SK-N-SH (cell line): ENCODE data around the gene SLC47A1. TPM values are rescaled to one million over a fixed set of nuclear protein-coding genes. Genes with fewer than 3 reads are reported as not detected.
"Not testable (repeated sequence)": the region's sequence is repeated elsewhere in the genome, so short reads cannot be mapped to it uniquely, and the experiment has no call there.

Experiments
- CTCF ChIA-PET: fragments of 300-600, 350-600 bp; formaldehyde crosslinking; extraction: SDS; loops from one replicate; lab custom pipeline; 2021; lab: Yijun Ruan, JAX
- POLR2A ChIA-PET: fragments of 350-600 bp; sonication (Branson Sonifier 250); formaldehyde crosslinking; extraction: SDS; loops from one replicate; lab custom pipeline; 2020; ENCODE audit warnings: antibody characterized with exemption, inconsistent platforms; lab: Yijun Ruan, JAX
- DNase-seq: peaks from one replicate; pipeline ENCODE4 v3.0.0; 2012
- H2AFZ ChIP-seq: fragments of 200-600 bp; sonication (generic); 2 replicates; pipeline ENCODE4 v1.8.1; 2016; ENCODE audit warnings: antibody characterized with exemption, mild to moderate bottlenecking, low read depth
- H3F3A ChIP-seq: fragments of 200-600 bp; sonication (generic); replicated peaks from 2 replicates; pipeline ENCODE3; 2016; ENCODE audit warnings: antibody characterized with exemption, mild to moderate bottlenecking; ENCODE audit not compliant: insufficient read depth
- H3K27ac ChIP-seq, 2 experiments: fragments of 200-500 bp in 1 of 2; fragments of 200-600 bp in 1 of 2; sonication (Bioruptor generic) in 1 of 2; sonication (generic), shearing (Covaris generic) in 1 of 2; 2 replicates each; pipeline versions ENCODE4 v1.5.1 to v1.6.1; 2014 to 2016; ENCODE audit warnings: low read depth in 2 of 2, inconsistent platforms in 1 of 2, low read length in 1 of 2, mild to moderate bottlenecking in 1 of 2, mixed read lengths in 1 of 2
- H3K27me3 ChIP-seq: fragments of 200-600 bp; sonication (generic), shearing (Covaris generic); 2 replicates; pipeline ENCODE4 v1.6.1; 2016; ENCODE audit warnings: mixed run types; ENCODE audit not compliant: insufficient read depth
- H3K36me3 ChIP-seq, 2 experiments: fragments of 200-500 bp in 1 of 2; fragments of 200-600 bp in 1 of 2; sonication (Bioruptor generic) in 1 of 2; sonication (generic) in 1 of 2; replicated peaks in 1 of 2; 2 replicates each; pipeline versions ENCODE3 to v1.5.1; 2014 to 2016; ENCODE audit warnings: low read length in 1 of 2, mild to moderate bottlenecking in 1 of 2; ENCODE audit not compliant: insufficient read depth in 2 of 2, control insufficient read depth in 1 of 2
- H3K4me1 ChIP-seq, 2 experiments: fragments of 200-500 bp in 1 of 2; fragments of 200-600 bp in 1 of 2; sonication (Bioruptor generic) in 1 of 2; sonication (generic), shearing (Covaris generic) in 1 of 2; 2 replicates each; pipeline versions ENCODE4 v1.5.1 to v1.6.1; 2014 to 2016; ENCODE audit warnings: low read depth in 1 of 2, low read length in 1 of 2, mixed run types in 1 of 2; ENCODE audit not compliant: insufficient read depth in 2 of 2, control insufficient read depth in 1 of 2
- H3K4me2 ChIP-seq: fragments of 200-600 bp; sonication (generic), shearing (Covaris generic); 2 replicates; pipeline ENCODE4 v1.6.1; 2017; ENCODE audit warnings: mixed run types
- H3K4me3 ChIP-seq, 2 experiments: fragments of 200-500 bp in 1 of 2; fragments of 200-600 bp in 1 of 2; sonication (Bioruptor generic) in 1 of 2; sonication (generic), shearing (Covaris generic) in 1 of 2; 2 replicates each; pipeline versions ENCODE4 v1.5.1 to v1.8.1; 2014 to 2016; ENCODE audit warnings: low read depth in 2 of 2, inconsistent platforms in 1 of 2, low read length in 1 of 2, mild to moderate bottlenecking in 1 of 2, mixed read lengths in 1 of 2, moderate library complexity in 1 of 2
- H3K79me2 ChIP-seq: fragments of 200-600 bp; sonication (generic); 2 replicates; pipeline ENCODE4 v1.8.1; 2017; ENCODE audit warnings: mild to moderate bottlenecking; ENCODE audit not compliant: insufficient read depth
- H3K9ac ChIP-seq: fragments of 200-600 bp; sonication (generic); 2 replicates; pipeline ENCODE4 v1.6.1; 2017; ENCODE audit warnings: mixed run types
- H3K9me2 ChIP-seq: fragments of 200-600 bp; sonication (generic); 2 replicates; pipeline ENCODE4 v1.6.1; 2017; ENCODE audit warnings: mixed run types
- H3K9me3 ChIP-seq: fragments of 200-600 bp; sonication (generic); 2 replicates; pipeline ENCODE4 v1.6.1; 2017; ENCODE audit warnings: mixed run types, mild to moderate bottlenecking, moderate library complexity
- H4K20me1 ChIP-seq: fragments of 200-600 bp; sonication (generic); 2 replicates; pipeline ENCODE4 v1.6.1; 2017; ENCODE audit warnings: mild to moderate bottlenecking, mixed run types; ENCODE audit not compliant: insufficient read depth
- EP300 ChIP-seq, 2 experiments: IDR thresholded peaks; 2 replicates each; pipeline versions ENCODE4 v1.4.0 to v1.6.1; 2012; ENCODE audit warnings: borderline replicate concordance in 1 of 2, low read depth in 1 of 2, low read length in 1 of 2
- FOXJ3 ChIP-seq: sonication (generic); formaldehyde crosslinking; IDR thresholded peaks from 2 replicates; pipeline ENCODE4 v1.5.1; 2020; ENCODE audit warnings: mild to moderate bottlenecking, missing genetic modification reagents
- FOXM1 ChIP-seq: IDR thresholded peaks from 2 replicates; pipeline ENCODE4 v1.4.0; 2012; ENCODE audit warnings: low read depth, mild to moderate bottlenecking
- GATA2 ChIP-seq: sonication (generic); formaldehyde crosslinking; IDR thresholded peaks from 2 replicates; pipeline ENCODE4 v1.5.0; 2020; ENCODE audit warnings: mild to moderate bottlenecking, missing genetic modification reagents
- JUND ChIP-seq: IDR thresholded peaks from 2 replicates; pipeline ENCODE4 v1.4.0; 2012
- MEF2A ChIP-seq: IDR thresholded peaks from 2 replicates; pipeline ENCODE4 v1.4.0; 2012; ENCODE audit warnings: low read depth, borderline replicate concordance
- NFIC ChIP-seq: IDR thresholded peaks from 2 replicates; pipeline ENCODE4 v1.4.0; 2012; ENCODE audit warnings: borderline replicate concordance
- NRF1 ChIP-seq: IDR thresholded peaks from 2 replicates; pipeline ENCODE4 v1.6.1; 2012; ENCODE audit warnings: low read depth, mild to moderate bottlenecking, low read length
- POLR2AphosphoS5 ChIP-seq: IDR thresholded peaks from 2 replicates; pipeline ENCODE4 v1.6.1; 2012; ENCODE audit warnings: low read depth, low read length
- RAD21 ChIP-seq: IDR thresholded peaks from 2 replicates; pipeline ENCODE4 v1.6.1; 2012; ENCODE audit warnings: mild to moderate bottlenecking, low read length
- RCOR1 ChIP-seq: fragments of 150-350 bp; IDR thresholded peaks from 2 replicates; pipeline ENCODE4 v1.6.1; 2017; ENCODE audit warnings: antibody characterized with exemption, low read length
- REST ChIP-seq: IDR thresholded peaks from 2 replicates; pipeline ENCODE4 v1.6.1; 2012; ENCODE audit warnings: mild to moderate bottlenecking, low read depth, low read length, moderate library complexity
- SIN3A ChIP-seq: IDR thresholded peaks from 2 replicates; pipeline ENCODE4 v1.6.1; 2012; ENCODE audit warnings: low read depth, mild to moderate bottlenecking, low read length, moderate library complexity, borderline replicate concordance
- TAF1 ChIP-seq: IDR thresholded peaks from 2 replicates; pipeline ENCODE4 v1.6.1; 2012; ENCODE audit warnings: low read depth, mild to moderate bottlenecking, low read length, moderate library complexity, borderline replicate concordance
- WGBS: methylation state at CpG from one replicate; pipeline ENCODE4 v1.1.6; 2017; ENCODE audit warnings: low lambda C conversion rate; 5-methylcytosine and 5-hydroxymethylcytosine counted together
- polyA plus RNA-seq, 3 experiments: library from polyadenylated mRNA; depleted of rRNA; stranded (reverse); fragments of >200 nt; gene quantifications; 2 replicates each; pipeline ENCODE4 v1.2.3, GENCODE V29; 2012

Gene SLC47A1
- polyA plus RNA-seq, 1 of the 3 experiments (the other 2 are of a cell fraction) = 3.5 TPM

- DNase-seq = peak; percentile 42
- Histone ChIP-seq H2AFZ (no peak overlapping the region), H3K9me2 (no peaks in the 10 kb centered on the region), H3K27ac (no peak overlapping the region), H3K27me3 (no peaks in the 10 kb centered on the region), H3F3A (no peaks in the 10 kb centered on the region), H3K4me2 (no peak overlapping the region), H3K9me3 (no peaks in the 10 kb centered on the region), H3K9ac (no peak overlapping the region), H3K4me1 (peaks cover 0 to 5% of the 10 kb centered on the region in 2 experiments; a peak in 1 of 4 replicates), H4K20me1 (no peaks in the 10 kb centered on the region), H3K4me3 (no peak overlapping the region), H3K79me2 (no peaks in the 10 kb centered on the region), H3K36me3 (no peaks in the 10 kb centered on the region)
- ChIA-PET CTCF (interaction anchor here (1.0 to 9.8 kb wide), 6 partner anchors 70 to 246 kb away, joined by 3 to 292 read pairs (median 6); partner anchors contain the start of genes ALDH3A2 and B9D1), POLR2A (interaction anchor here (1.0 kb wide), 1 partner anchor 130 kb away, joined by 4 read pairs; the partner anchor contains the start of gene ALDH3A2)
- peak; percentile 32; the same call in 1 of the 2 replicates for TF ChIP-seq GATA2 (CRISPR knock-in tag)
- TF ChIP-seq NFIC = no peak
- TF ChIP-seq EP300 (IDR thresholded peaks at IDR 0.05; ENCODE audit: borderline replicate concordance in 1 of 2, low read depth in 1 of 2, low read length in 1 of 2) = peak in 1 of 2 experiments; percentile 43; a peak in 1 of 4 replicates
- TF ChIP-seq NRF1 = no peak
- 0 out of 2 replicates have a peak, but pooled peaks have one; percentile 39 for TF ChIP-seq RCOR1
Measured at GRCh38 chr17:19517699-19518098, 16.0 kb upstream of the SLC47A1 start.

- H3K9ac ChIP-seq, H3K4me2 ChIP-seq, H3K36me3 ChIP-seq, H3K79me2 ChIP-seq, H3F3A ChIP-seq, H3K9me2 ChIP-seq, H4K20me1 ChIP-seq, H3K27ac ChIP-seq, DNase-seq, H3K4me3 ChIP-seq, H3K27me3 ChIP-seq, H2AFZ ChIP-seq, H3K9me3 ChIP-seq, H3K4me1 ChIP-seq, POLR2A ChIA-PET: not testable (repeated sequence)
- CTCF ChIA-PET = interaction anchor here (9.8 kb wide), 1 partner anchor 244 kb away, joined by 292 read pairs; no protein-coding TSS in a partner anchor
- WGBS = 86% methylated on average over 13 of the region's 13 CpGs
Measured at GRCh38 chr17:19519388-19520291, 14.0 kb upstream of the SLC47A1 start.

GRCh38 chr17:19520641-19521040 lies 13.0 kb upstream of the SLC47A1 start:
- no peaks in the 10 kb centered on the region for H3F3A ChIP-seq
- DNase-seq = no peak
- no peak overlapping the region for H3K27ac ChIP-seq
- no peaks in the 10 kb centered on the region for H3K79me2 ChIP-seq
- H3K4me1 ChIP-seq = peaks cover 0 to 3% of the 10 kb centered on the region in 2 experiments; a peak in 1 of 4 replicates
- 95% methylated on average over 5 of the region's 5 CpGs for WGBS
- H4K20me1 ChIP-seq = no peaks in the 10 kb centered on the region
- H3K9me3 ChIP-seq = no peaks in the 10 kb centered on the region
- POLR2A ChIA-PET = no interaction called here
- TF ChIP-seq MEF2A = no peak
- TF ChIP-seq POLR2AphosphoS5 = no peak
- no peak for TF ChIP-seq JUND
- no peak for TF ChIP-seq FOXJ3 (CRISPR knock-in tag)
- no peak for TF ChIP-seq SIN3A
- TF ChIP-seq FOXM1 = no peak
- no peak for TF ChIP-seq RCOR1
- TF ChIP-seq REST = no peak
- no peak for TF ChIP-seq TAF1
- no peak for TF ChIP-seq RAD21
- TF ChIP-seq NRF1 = no peak
- no peak overlapping the region for H2AFZ ChIP-seq
- no peak overlapping the region for H3K4me3 ChIP-seq
- no peaks in the 10 kb centered on the region for H3K36me3 ChIP-seq
- no peak overlapping the region for H3K4me2 ChIP-seq
- no peaks in the 10 kb centered on the region for H3K9me2 ChIP-seq
- CTCF ChIA-PET = interaction anchor here (1.3 to 2.1 kb wide), 3 partner anchors 224 to 246 kb away, joined by 5 to 7 read pairs (median 7); no protein-coding TSS in a partner anchor
- H3K9ac ChIP-seq = no peak overlapping the region
- H3K27me3 ChIP-seq = no peaks in the 10 kb centered on the region
